Placental pericyte (primary cell): Measurements from ENCODE around the gene NOL4. TPM values are rescaled to one million over a fixed set of nuclear protein-coding genes. Genes with fewer than 3 reads are reported as not detected.

Experiments
- total RNA-seq: library from RNA; depleted of rRNA; stranded (reverse); fragments of >200 nt; gene quantifications from 2 replicates; pipeline ENCODE4 v1.2.3, GENCODE V29; 2012

Gene NOL4
- total RNA-seq, result not detected in 2 replicates

GRCh38 chr18:34224423-34225217 is at the start of gene NOL4:
NOL4 (minus strand) TSS chr18:34224913; CDS start chr18:34223253, 1,660 bp downstream.

